GM04503 (cell line): ENCODE measurements around the gene CYSLTR2.
"Not testable (repeated sequence)": the region's sequence is repeated elsewhere in the genome, so short reads cannot be mapped to it uniquely, and the experiment has no call there.

ENCODE experiments used
- DNase-seq: peaks from one replicate; pipeline ENCODE4 v3.0.0-alpha.2; 2012; ENCODE audit warnings: low read depth

CYSLTR2 gene

GRCh38 chr13:48695776-48696175 lies 42.0 kb downstream of the CYSLTR2 start:
- no peak for DNase-seq

GRCh38 chr13:48696676-48697075 lies 42.9 kb downstream of the CYSLTR2 start:
- not testable (repeated sequence) for DNase-seq

GRCh38 chr13:48707405-48707804 lies 53.7 kb downstream of the CYSLTR2 start:
- no peak for DNase-seq

GRCh38 chr13:48708764-48709163 lies 55.0 kb downstream of the CYSLTR2 start:
- DNase-seq = no peak

- no peak for DNase-seq
Measured at GRCh38 chr13:48709213-48709612, 55.5 kb downstream of the CYSLTR2 start.

- DNase-seq = no peak
Measured at GRCh38 chr13:48710160-48710559, 56.4 kb downstream of the CYSLTR2 start.

- DNase-seq = no peak
Measured at GRCh38 chr13:48712141-48712540, 58.4 kb downstream of the CYSLTR2 start.

GRCh38 chr13:48715977-48716376 lies 62.2 kb downstream of the CYSLTR2 start:
- no peak for DNase-seq

GRCh38 chr13:48720621-48721020 lies 66.9 kb downstream of the CYSLTR2 start:
- no peak for DNase-seq

GRCh38 chr13:48723168-48723567 lies 69.4 kb downstream of the CYSLTR2 start:
- no peak for DNase-seq

- no peak for DNase-seq
Measured at GRCh38 chr13:48725271-48725670, 71.5 kb downstream of the CYSLTR2 start.

GRCh38 chr13:48726711-48727110 lies 73.0 kb downstream of the CYSLTR2 start:
- DNase-seq = no peak

- DNase-seq = no peak
Measured at GRCh38 chr13:48727241-48728011, 73.7 kb downstream of the CYSLTR2 start.

GRCh38 chr13:48728226-48728625 lies 74.5 kb downstream of the CYSLTR2 start:
- no peak for DNase-seq

GRCh38 chr13:48728876-48729275 lies 75.1 kb downstream of the CYSLTR2 start:
- no peak for DNase-seq

GRCh38 chr13:48729856-48730255 lies 76.1 kb downstream of the CYSLTR2 start:
- no peak for DNase-seq

GRCh38 chr13:48731001-48731658 lies 77.4 kb downstream of the CYSLTR2 start:
- DNase-seq = no peak

GRCh38 chr13:48731957-48732569 lies 78.3 kb downstream of the CYSLTR2 start:
- no peak for DNase-seq

- no peak for DNase-seq
Measured at GRCh38 chr13:48733739-48734335, 80.1 kb downstream of the CYSLTR2 start.

GRCh38 chr13:48735571-48735970 lies 81.8 kb downstream of the CYSLTR2 start:
- DNase-seq = no peak

- DNase-seq = no peak
Measured at GRCh38 chr13:48737689-48738088, 84.0 kb downstream of the CYSLTR2 start.

GRCh38 chr13:48738311-48738710 lies 84.6 kb downstream of the CYSLTR2 start:
- no peak for DNase-seq
